SK-N-SH (cell line): ENCODE measurements around the gene FOXK1. TPM values are rescaled to one million over a fixed set of nuclear protein-coding genes. Genes with fewer than 3 reads are reported as not detected.
A peak's percentile ranks its signal among the peaks of the same experiment; 100 is the strongest.

Experiments
- CTCF ChIA-PET: fragments of 300-600, 350-600 bp; formaldehyde crosslinking; extraction: SDS; loops from one replicate; lab custom pipeline; 2021; lab: Yijun Ruan, JAX
- POLR2A ChIA-PET: fragments of 350-600 bp; sonication (Branson Sonifier 250); formaldehyde crosslinking; extraction: SDS; loops from one replicate; lab custom pipeline; 2020; ENCODE audit warnings: antibody characterized with exemption, inconsistent platforms; lab: Yijun Ruan, JAX
- DNase-seq: peaks from one replicate; pipeline ENCODE4 v3.0.0; 2012
- H2AFZ ChIP-seq: fragments of 200-600 bp; sonication (generic); 2 replicates; pipeline ENCODE4 v1.8.1; 2016; ENCODE audit warnings: antibody characterized with exemption, mild to moderate bottlenecking, low read depth
- H3F3A ChIP-seq: fragments of 200-600 bp; sonication (generic); replicated peaks from 2 replicates; pipeline ENCODE3; 2016; ENCODE audit warnings: antibody characterized with exemption, mild to moderate bottlenecking; ENCODE audit not compliant: insufficient read depth
- H3K27ac ChIP-seq, 2 experiments: fragments of 200-500 bp in 1 of 2; fragments of 200-600 bp in 1 of 2; sonication (Bioruptor generic) in 1 of 2; sonication (generic), shearing (Covaris generic) in 1 of 2; 2 replicates each; pipeline versions ENCODE4 v1.5.1 to v1.6.1; 2014 to 2016; ENCODE audit warnings: low read depth in 2 of 2, inconsistent platforms in 1 of 2, low read length in 1 of 2, mild to moderate bottlenecking in 1 of 2, mixed read lengths in 1 of 2
- H3K27me3 ChIP-seq: fragments of 200-600 bp; sonication (generic), shearing (Covaris generic); 2 replicates; pipeline ENCODE4 v1.6.1; 2016; ENCODE audit warnings: mixed run types; ENCODE audit not compliant: insufficient read depth
- H3K36me3 ChIP-seq, 2 experiments: fragments of 200-500 bp in 1 of 2; fragments of 200-600 bp in 1 of 2; sonication (Bioruptor generic) in 1 of 2; sonication (generic) in 1 of 2; replicated peaks in 1 of 2; 2 replicates each; pipeline versions ENCODE3 to v1.5.1; 2014 to 2016; ENCODE audit warnings: low read length in 1 of 2, mild to moderate bottlenecking in 1 of 2; ENCODE audit not compliant: insufficient read depth in 2 of 2, control insufficient read depth in 1 of 2
- H3K4me1 ChIP-seq, 2 experiments: fragments of 200-500 bp in 1 of 2; fragments of 200-600 bp in 1 of 2; sonication (Bioruptor generic) in 1 of 2; sonication (generic), shearing (Covaris generic) in 1 of 2; 2 replicates each; pipeline versions ENCODE4 v1.5.1 to v1.6.1; 2014 to 2016; ENCODE audit warnings: low read depth in 1 of 2, low read length in 1 of 2, mixed run types in 1 of 2; ENCODE audit not compliant: insufficient read depth in 2 of 2, control insufficient read depth in 1 of 2
- H3K4me2 ChIP-seq: fragments of 200-600 bp; sonication (generic), shearing (Covaris generic); 2 replicates; pipeline ENCODE4 v1.6.1; 2017; ENCODE audit warnings: mixed run types
- H3K4me3 ChIP-seq, 2 experiments: fragments of 200-500 bp in 1 of 2; fragments of 200-600 bp in 1 of 2; sonication (Bioruptor generic) in 1 of 2; sonication (generic), shearing (Covaris generic) in 1 of 2; 2 replicates each; pipeline versions ENCODE4 v1.5.1 to v1.8.1; 2014 to 2016; ENCODE audit warnings: low read depth in 2 of 2, inconsistent platforms in 1 of 2, low read length in 1 of 2, mild to moderate bottlenecking in 1 of 2, mixed read lengths in 1 of 2, moderate library complexity in 1 of 2
- H3K79me2 ChIP-seq: fragments of 200-600 bp; sonication (generic); 2 replicates; pipeline ENCODE4 v1.8.1; 2017; ENCODE audit warnings: mild to moderate bottlenecking; ENCODE audit not compliant: insufficient read depth
- H3K9ac ChIP-seq: fragments of 200-600 bp; sonication (generic); 2 replicates; pipeline ENCODE4 v1.6.1; 2017; ENCODE audit warnings: mixed run types
- H3K9me2 ChIP-seq: fragments of 200-600 bp; sonication (generic); 2 replicates; pipeline ENCODE4 v1.6.1; 2017; ENCODE audit warnings: mixed run types
- H3K9me3 ChIP-seq: fragments of 200-600 bp; sonication (generic); 2 replicates; pipeline ENCODE4 v1.6.1; 2017; ENCODE audit warnings: mixed run types, mild to moderate bottlenecking, moderate library complexity
- H4K20me1 ChIP-seq: fragments of 200-600 bp; sonication (generic); 2 replicates; pipeline ENCODE4 v1.6.1; 2017; ENCODE audit warnings: mild to moderate bottlenecking, mixed run types; ENCODE audit not compliant: insufficient read depth
- CHD2 ChIP-seq: fragments of 150-350 bp; IDR thresholded peaks from 2 replicates; pipeline ENCODE4 v1.6.1; 2018; ENCODE audit warnings: low read length; ENCODE audit not compliant: partially characterized antibody
- ELF1 ChIP-seq: IDR thresholded peaks from 2 replicates; pipeline ENCODE4 v1.4.0; 2012
- EP300 ChIP-seq, 2 experiments: IDR thresholded peaks; 2 replicates each; pipeline versions ENCODE4 v1.4.0 to v1.6.1; 2012; ENCODE audit warnings: borderline replicate concordance in 1 of 2, low read depth in 1 of 2, low read length in 1 of 2
- EZH2phosphoT487 ChIP-seq: fragments of 200-600 bp; sonication (generic); IDR thresholded peaks from 2 replicates; pipeline ENCODE4 v1.6.1; 2017; ENCODE audit warnings: low read depth, mixed run types, mild to moderate bottlenecking, antibody characterized with exemption, moderate library complexity, borderline replicate concordance
- FOXJ3 ChIP-seq: sonication (generic); formaldehyde crosslinking; IDR thresholded peaks from 2 replicates; pipeline ENCODE4 v1.5.1; 2020; ENCODE audit warnings: mild to moderate bottlenecking, missing genetic modification reagents
- GABPA ChIP-seq: IDR thresholded peaks from 2 replicates; pipeline ENCODE4 v1.4.0; 2012; ENCODE audit warnings: low read depth, mild to moderate bottlenecking
- GATA2 ChIP-seq: sonication (generic); formaldehyde crosslinking; IDR thresholded peaks from 2 replicates; pipeline ENCODE4 v1.5.0; 2020; ENCODE audit warnings: mild to moderate bottlenecking, missing genetic modification reagents
- JUND ChIP-seq: IDR thresholded peaks from 2 replicates; pipeline ENCODE4 v1.4.0; 2012
- MXI1 ChIP-seq: IDR thresholded peaks from 2 replicates; pipeline ENCODE4 v1.6.1; 2012; ENCODE audit warnings: mild to moderate bottlenecking, low read depth, low read length, improper control_type of control experiment
- NFIC ChIP-seq: IDR thresholded peaks from 2 replicates; pipeline ENCODE4 v1.4.0; 2012; ENCODE audit warnings: borderline replicate concordance
- NRF1 ChIP-seq: IDR thresholded peaks from 2 replicates; pipeline ENCODE4 v1.6.1; 2012; ENCODE audit warnings: low read depth, mild to moderate bottlenecking, low read length
- RAD21 ChIP-seq: IDR thresholded peaks from 2 replicates; pipeline ENCODE4 v1.6.1; 2012; ENCODE audit warnings: mild to moderate bottlenecking, low read length
- RCOR1 ChIP-seq: fragments of 150-350 bp; IDR thresholded peaks from 2 replicates; pipeline ENCODE4 v1.6.1; 2017; ENCODE audit warnings: antibody characterized with exemption, low read length
- RXRA ChIP-seq: IDR thresholded peaks from 2 replicates; pipeline ENCODE4 v1.4.0; 2012; ENCODE audit warnings: low read depth, mild to moderate bottlenecking, borderline replicate concordance
- SMC3 ChIP-seq: IDR thresholded peaks from 2 replicates; pipeline ENCODE4 v1.6.1; 2012; ENCODE audit warnings: low read depth, low read length, improper control_type of control experiment
- TAF1 ChIP-seq: IDR thresholded peaks from 2 replicates; pipeline ENCODE4 v1.6.1; 2012; ENCODE audit warnings: low read depth, mild to moderate bottlenecking, low read length, moderate library complexity, borderline replicate concordance
- TCF12 ChIP-seq: IDR thresholded peaks from 2 replicates; pipeline ENCODE4 v1.4.0; 2012
- YY1 ChIP-seq: IDR thresholded peaks from 2 replicates; pipeline ENCODE4 v1.4.0; 2012; ENCODE audit warnings: low read depth, mild to moderate bottlenecking
- WGBS: methylation state at CpG from one replicate; pipeline ENCODE4 v1.1.6; 2017; ENCODE audit warnings: low lambda C conversion rate; 5-methylcytosine and 5-hydroxymethylcytosine counted together
- polyA plus RNA-seq, 3 experiments: library from polyadenylated mRNA; depleted of rRNA; stranded (reverse); fragments of >200 nt; gene quantifications; 2 replicates each; pipeline ENCODE4 v1.2.3, GENCODE V29; 2012
- TF ChIP-seq, protein P1 (sequence below): fragments of 200-600 bp; sonication (generic); IDR thresholded peaks from 2 replicates; pipeline ENCODE4 v1.6.1; 2017; ENCODE audit warnings: antibody characterized with exemption, mild to moderate bottlenecking, moderate library complexity

FOXK1 gene
- polyA plus RNA-seq, 1 of the 3 experiments (the other 2 are of a cell fraction) = 4.7 TPM

- ChIA-PET CTCF (interaction anchor here (0.6 to 6.1 kb wide), 9 partner anchors 9 to 289 kb away, joined by 3 to 98 read pairs (median 14); partner anchors contain the start of genes AP5Z1 and RADIL), POLR2A (interaction anchor here (0.6 kb wide), 1 partner anchor 35 kb away, joined by 3 read pairs; no protein-coding TSS in a partner anchor)
- Histone ChIP-seq H3F3A (no peaks in the 10 kb centered on the region), H3K36me3 (peaks cover 9 to 14% of the 10 kb centered on the region in 2 experiments), H3K4me2 (no peak overlapping the region), H3K79me2 (no peaks in the 10 kb centered on the region), H3K9ac (no peak overlapping the region), H3K9me2 (no peaks in the 10 kb centered on the region), H3K27me3 (no peaks in the 10 kb centered on the region), H3K27ac (no peak overlapping the region), H2AFZ (no peak overlapping the region), H3K4me3 (no peak overlapping the region)
- DNase-seq = no peak
- TF ChIP-seq JUND (no peak), RAD21 (no peak), TAF1 (no peak), NRF1 (no peak)
- TF ChIP-seq, protein P1, sequence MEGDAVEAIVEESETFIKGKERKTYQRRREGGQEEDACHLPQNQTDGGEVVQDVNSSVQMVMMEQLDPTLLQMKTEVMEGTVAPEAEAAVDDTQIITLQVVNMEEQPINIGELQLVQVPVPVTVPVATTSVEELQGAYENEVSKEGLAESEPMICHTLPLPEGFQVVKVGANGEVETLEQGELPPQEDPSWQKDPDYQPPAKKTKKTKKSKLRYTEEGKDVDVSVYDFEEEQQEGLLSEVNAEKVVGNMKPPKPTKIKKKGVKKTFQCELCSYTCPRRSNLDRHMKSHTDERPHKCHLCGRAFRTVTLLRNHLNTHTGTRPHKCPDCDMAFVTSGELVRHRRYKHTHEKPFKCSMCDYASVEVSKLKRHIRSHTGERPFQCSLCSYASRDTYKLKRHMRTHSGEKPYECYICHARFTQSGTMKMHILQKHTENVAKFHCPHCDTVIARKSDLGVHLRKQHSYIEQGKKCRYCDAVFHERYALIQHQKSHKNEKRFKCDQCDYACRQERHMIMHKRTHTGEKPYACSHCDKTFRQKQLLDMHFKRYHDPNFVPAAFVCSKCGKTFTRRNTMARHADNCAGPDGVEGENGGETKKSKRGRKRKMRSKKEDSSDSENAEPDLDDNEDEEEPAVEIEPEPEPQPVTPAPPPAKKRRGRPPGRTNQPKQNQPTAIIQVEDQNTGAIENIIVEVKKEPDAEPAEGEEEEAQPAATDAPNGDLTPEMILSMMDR = no peak
- TF ChIP-seq, all 33 proteins: peak for 0
- Histone ChIP-seq H3K9me3 (no peaks in the 10 kb centered on the region), H3K4me1 (peaks cover 0 to 9% of the 10 kb centered on the region in 2 experiments; a peak in 1 of 4 replicates), H4K20me1 (no peaks in the 10 kb centered on the region)
- WGBS = 94% methylated on average over 9 of the region's 9 CpGs
Observed at GRCh38 chr7:4796453-4796852, 114.4 kb downstream of the FOXK1 start.

DNA sequence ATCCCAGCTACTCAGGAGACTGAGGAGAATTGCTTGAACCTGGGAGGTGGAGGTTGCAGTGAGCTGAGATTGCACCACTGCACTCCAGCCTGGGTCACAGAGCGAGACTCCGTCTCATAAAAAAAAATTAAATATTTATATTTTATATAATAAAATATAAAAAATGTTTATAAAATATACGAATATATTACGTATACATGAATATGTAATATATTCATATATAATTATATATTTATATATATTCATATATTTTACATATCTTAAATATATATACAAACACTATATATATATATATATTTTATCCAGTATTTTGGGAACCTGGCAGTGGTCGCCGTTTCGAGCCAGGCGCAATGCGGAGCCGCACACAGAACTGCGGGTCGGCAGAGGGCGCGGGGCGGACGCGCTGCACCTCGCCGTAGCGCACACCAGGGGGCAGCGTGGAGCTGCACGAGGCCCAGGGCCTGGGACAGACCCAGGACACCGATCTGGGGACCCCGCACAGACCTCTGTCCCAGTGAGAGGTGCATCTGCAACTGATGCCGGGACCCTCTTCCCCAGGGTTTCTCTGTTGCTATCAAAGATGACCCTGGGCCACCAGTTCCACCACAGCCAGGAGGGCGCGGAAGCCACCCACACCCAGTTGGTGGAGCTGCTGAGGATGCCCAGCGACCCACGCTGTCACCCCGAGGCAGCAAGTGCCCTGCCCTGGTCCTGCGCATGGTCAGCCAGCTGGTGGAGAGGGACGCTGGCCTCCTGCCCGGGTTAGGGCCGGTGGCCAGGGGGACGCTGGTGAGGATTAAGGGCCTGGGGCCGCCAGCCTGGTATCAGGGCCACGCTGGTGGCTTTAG, 116.0 kb downstream of the FOXK1 start:
- no peaks in the 10 kb centered on the region for H3K9me3 ChIP-seq
- no peak overlapping the region for H3K4me3 ChIP-seq
- no peaks in the 10 kb centered on the region for H3F3A ChIP-seq
- H3K9me2 ChIP-seq = no peaks in the 10 kb centered on the region
- peaks cover 0 to 9% of the 10 kb centered on the region in 2 experiments; a peak in 1 of 4 replicates for H3K4me1 ChIP-seq
- peaks cover 0 to 3% of the 10 kb centered on the region in 2 experiments for H3K36me3 ChIP-seq
- no peak overlapping the region for H3K4me2 ChIP-seq
- ChIA-PET CTCF (interaction anchor here (0.6 to 6.1 kb wide), 57 partner anchors 8 to 855 kb away, joined by 3 to 98 read pairs (median 4); partner anchors contain the start of genes AP5Z1 and RADIL), POLR2A (interaction anchor here (0.8 to 1.7 kb wide), 5 partner anchors 9 to 85 kb away, joined by 3 to 12 read pairs (median 5); partner anchors contain the start of genes AP5Z1 and RADIL)
- no peak overlapping the region for H3K9ac ChIP-seq
- no peak for TF ChIP-seq RCOR1
- no peak for TF ChIP-seq TCF12
- TF ChIP-seq GABPA = no peak
- peak; percentile 69 for TF ChIP-seq RAD21
- TF ChIP-seq CHD2 = no peak
- TF ChIP-seq, protein P1 = peak; percentile 76
- TF ChIP-seq EZH2phosphoT487 = no peak
- no peak for TF ChIP-seq RXRA
- peak; percentile 48; the same call in 1 of the 2 replicates for TF ChIP-seq NRF1
- TF ChIP-seq GATA2 = no peak
- TF ChIP-seq SMC3 = peak; percentile 83
- TF ChIP-seq FOXJ3 (CRISPR knock-in tag) = no peak
- no peak for TF ChIP-seq ELF1
- TF ChIP-seq NFIC = no peak
- TF ChIP-seq YY1 = no peak
- TF ChIP-seq EP300 (IDR thresholded peaks at IDR 0.05; ENCODE audit: borderline replicate concordance in 1 of 2, low read depth in 1 of 2, low read length in 1 of 2) = no peak
- peak; percentile 16 for TF ChIP-seq MXI1
- H3K27ac ChIP-seq = peak overlapping the region in 1 of 2 experiments; percentile 41; a peak in 1 of 4 replicates
- H4K20me1 ChIP-seq = no peaks in the 10 kb centered on the region
- no peak overlapping the region for H2AFZ ChIP-seq
- no peaks in the 10 kb centered on the region for H3K79me2 ChIP-seq
- 65% methylated on average over 37 of the region's 37 CpGs for WGBS
- no peaks in the 10 kb centered on the region for H3K27me3 ChIP-seq
- DNase-seq = peak; percentile 97
